Muscle layer of colon (tissue), 2 donors: ENCODE data around the gene ROR2.
"Not testable (repeated sequence)": the region's sequence is repeated elsewhere in the genome, so short reads cannot be mapped to it uniquely, and the experiment has no call there.

Experiments used
- H3K27ac ChIP-seq: one replicate; pipeline ENCODE4 v1.7.0; 2013; ENCODE audit warnings: low read depth, mild to moderate bottlenecking, low read length, moderate library complexity
- H3K27me3 ChIP-seq, 2 donors: one replicate each; pipeline ENCODE4 v1.7.0; 2013; ENCODE audit warnings: low read length in 2 of 2, mild to moderate bottlenecking in 2 of 2; ENCODE audit not compliant: insufficient read depth in 2 of 2, control insufficient read depth in 1 of 2
- H3K36me3 ChIP-seq: one replicate; pipeline ENCODE4 v1.7.0; 2013; ENCODE audit warnings: mild to moderate bottlenecking, low read length; ENCODE audit not compliant: insufficient read depth
- H3K4me1 ChIP-seq: one replicate; pipeline ENCODE4 v1.7.0; 2013; ENCODE audit warnings: mild to moderate bottlenecking, low read length; ENCODE audit not compliant: insufficient read depth
- H3K4me3 ChIP-seq, 2 donors: one replicate each; pipeline ENCODE4 v1.7.0; 2013; ENCODE audit warnings: low read length in 2 of 2, low read depth in 1 of 2, mild to moderate bottlenecking in 1 of 2, moderate library complexity in 1 of 2
- H3K9ac ChIP-seq: one replicate; pipeline ENCODE4 v1.7.0; 2013; ENCODE audit warnings: low read length
- H3K9me3 ChIP-seq: one replicate; pipeline ENCODE4 v1.7.0; 2013; ENCODE audit warnings: mild to moderate bottlenecking, low read length
- donor health status: abdominal sarcoma.
- donor health status: Adenocarcinoma of cecum.

Gene ROR2

GRCh38 chr9:91519520-91520277, 430.3 kb downstream of the ROR2 start:
- Histone ChIP-seq H3K27ac (no peak overlapping the region), H3K36me3 (no peaks in the 10 kb centered on the region), H3K4me3 (no peak overlapping the region), H3K4me1 (peaks cover 13% of the 10 kb centered on the region), H3K9me3 (no peaks in the 10 kb centered on the region), H3K9ac (no peak overlapping the region), H3K27me3 (no peaks in the 10 kb centered on the region)

GRCh38 chr9:91518462-91518861, 431.6 kb downstream of the ROR2 start:
- peaks cover 19% of the 10 kb centered on the region for H3K4me1 ChIP-seq
- H3K9me3 ChIP-seq = no peaks in the 10 kb centered on the region
- no peak overlapping the region for H3K9ac ChIP-seq
- H3K36me3 ChIP-seq = no peaks in the 10 kb centered on the region
- no peaks in the 10 kb centered on the region for H3K27me3 ChIP-seq
- H3K4me3 ChIP-seq = no peak overlapping the region
- H3K27ac ChIP-seq = no peak overlapping the region

DNA sequence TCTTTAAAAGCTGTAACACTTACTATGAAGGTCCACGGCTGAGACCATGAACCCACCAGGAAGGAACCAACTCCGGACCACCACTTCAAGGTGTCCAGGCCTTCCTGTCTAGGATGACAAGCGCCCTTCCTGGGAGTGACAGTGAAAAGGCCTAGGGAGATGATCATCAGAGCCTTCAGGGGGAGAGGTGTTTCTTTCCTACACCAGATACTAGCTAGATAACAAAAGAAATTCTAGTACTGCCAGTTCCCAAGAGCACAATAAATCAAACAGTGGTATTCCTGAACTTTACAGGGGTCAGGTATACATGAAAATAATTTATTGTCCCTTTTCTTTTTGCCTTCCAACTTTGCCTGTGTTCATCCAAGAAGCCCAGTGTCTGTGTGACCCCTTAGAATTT, 432.2 kb downstream of the ROR2 start:
- no peak overlapping the region for H3K4me3 ChIP-seq
- H3K27me3 ChIP-seq = no peaks in the 10 kb centered on the region
- H3K27ac ChIP-seq = no peak overlapping the region
- peaks cover 24% of the 10 kb centered on the region for H3K4me1 ChIP-seq
- H3K36me3 ChIP-seq = no peaks in the 10 kb centered on the region
- H3K9ac ChIP-seq = no peak overlapping the region
- no peaks in the 10 kb centered on the region for H3K9me3 ChIP-seq

DNA sequence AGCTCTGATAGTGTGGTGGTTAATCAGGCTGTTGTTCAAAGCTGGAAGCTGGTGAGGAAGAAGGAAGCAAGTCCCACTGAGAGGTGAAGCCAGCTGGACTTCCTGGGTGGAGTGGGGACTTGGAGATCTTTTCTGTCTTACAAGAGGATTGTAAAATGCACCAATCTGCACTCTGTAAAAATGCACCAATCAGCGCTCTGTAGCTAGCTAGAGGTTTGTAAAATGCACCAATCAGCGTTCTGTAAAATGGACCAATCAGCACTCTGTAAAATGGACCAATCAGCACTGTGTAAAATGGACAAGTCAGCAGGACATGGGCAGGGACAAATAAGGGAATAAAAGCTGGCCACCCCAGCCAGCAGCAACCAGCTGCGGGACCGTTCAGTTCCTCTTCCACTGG, 432.7 kb downstream of the ROR2 start:
- H3K27ac ChIP-seq = not testable (repeated sequence)

DNA sequence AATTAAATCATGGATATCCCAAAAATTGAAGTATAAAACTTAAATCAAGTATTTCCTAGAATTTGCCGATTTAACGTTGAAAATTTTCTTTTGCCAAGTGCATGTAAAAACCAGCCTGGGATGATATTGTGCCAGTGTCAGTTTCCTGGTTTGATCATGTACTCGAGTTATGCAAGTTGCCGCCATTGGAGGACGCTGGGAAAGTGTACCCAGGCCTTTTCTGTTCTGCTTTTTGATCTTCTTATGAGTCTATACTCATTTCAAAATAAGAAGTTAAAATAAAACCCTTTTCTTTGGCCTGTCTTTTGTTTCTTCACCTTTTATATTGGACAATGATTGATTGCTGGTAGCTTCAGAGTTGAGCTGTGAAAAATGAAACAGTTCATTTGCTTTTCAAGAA, 433.3 kb downstream of the ROR2 start:
- Histone ChIP-seq H3K27ac (no peak overlapping the region), H3K4me1 (peaks cover 26% of the 10 kb centered on the region), H3K27me3 (no peaks in the 10 kb centered on the region), H3K36me3 (no peaks in the 10 kb centered on the region), H3K9me3 (no peaks in the 10 kb centered on the region), H3K9ac (no peak overlapping the region), H3K4me3 (no peak overlapping the region)

More for the DNA sequence above, 432.7 kb downstream of the ROR2 start:
- H3K27me3 ChIP-seq, H3K9ac ChIP-seq, H3K9me3 ChIP-seq, H3K36me3 ChIP-seq, H3K4me3 ChIP-seq: not testable (repeated sequence)
- peaks cover 26% of the 10 kb centered on the region for H3K4me1 ChIP-seq

DNA sequence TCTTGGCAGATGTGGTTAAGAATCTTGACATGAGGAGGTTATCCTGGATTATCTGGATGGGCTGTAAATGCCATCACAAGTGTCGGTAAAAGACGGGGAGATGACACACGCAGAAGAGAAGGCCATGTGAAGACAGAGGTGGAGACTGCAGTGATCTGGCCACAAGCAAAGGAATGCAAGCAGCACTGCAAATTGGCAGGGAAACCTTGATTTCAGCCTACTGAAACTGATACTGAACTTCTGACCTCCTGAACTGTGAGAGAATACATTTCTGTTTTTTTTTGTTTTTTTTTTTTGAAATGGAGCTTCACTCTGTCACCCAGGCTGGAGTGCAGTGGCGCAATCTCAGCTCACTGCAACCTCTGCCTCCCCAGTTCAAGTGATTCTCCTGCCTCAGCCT, 433.9 kb downstream of the ROR2 start:
- no peak overlapping the region for H3K9ac ChIP-seq
- H3K4me1 ChIP-seq = peaks cover 26% of the 10 kb centered on the region

GRCh38 chr9:91515074-91515687, 434.8 kb downstream of the ROR2 start:
- Histone ChIP-seq H3K4me1 (peaks cover 26% of the 10 kb centered on the region), H3K9me3 (no peaks in the 10 kb centered on the region), H3K27me3 (no peaks in the 10 kb centered on the region), H3K27ac (no peak overlapping the region), H3K9ac (no peak overlapping the region), H3K4me3 (peak overlapping the region in 1 of 2 donors; percentile 10), H3K36me3 (no peaks in the 10 kb centered on the region)

More for the DNA sequence above, 433.9 kb downstream of the ROR2 start:
- Histone ChIP-seq H3K36me3 (no peaks in the 10 kb centered on the region), H3K27me3 (no peaks in the 10 kb centered on the region), H3K27ac (no peak overlapping the region), H3K4me3 (no peak overlapping the region), H3K9me3 (no peaks in the 10 kb centered on the region)
